Activated naive CD8-positive, alpha-beta T cell treated with anti-CD3 and anti-CD28 coated beads, Interleukin-2, amount 50 U/mL, for 16 hours (primary cell): ENCODE measurements around the gene ARSJ.

Experiments
- DNase-seq: peaks from one replicate; pipeline ENCODE4 v3.0.0-alpha.2; 2020; ENCODE audit warnings: low read depth, low spot score

ARSJ gene

DNA sequence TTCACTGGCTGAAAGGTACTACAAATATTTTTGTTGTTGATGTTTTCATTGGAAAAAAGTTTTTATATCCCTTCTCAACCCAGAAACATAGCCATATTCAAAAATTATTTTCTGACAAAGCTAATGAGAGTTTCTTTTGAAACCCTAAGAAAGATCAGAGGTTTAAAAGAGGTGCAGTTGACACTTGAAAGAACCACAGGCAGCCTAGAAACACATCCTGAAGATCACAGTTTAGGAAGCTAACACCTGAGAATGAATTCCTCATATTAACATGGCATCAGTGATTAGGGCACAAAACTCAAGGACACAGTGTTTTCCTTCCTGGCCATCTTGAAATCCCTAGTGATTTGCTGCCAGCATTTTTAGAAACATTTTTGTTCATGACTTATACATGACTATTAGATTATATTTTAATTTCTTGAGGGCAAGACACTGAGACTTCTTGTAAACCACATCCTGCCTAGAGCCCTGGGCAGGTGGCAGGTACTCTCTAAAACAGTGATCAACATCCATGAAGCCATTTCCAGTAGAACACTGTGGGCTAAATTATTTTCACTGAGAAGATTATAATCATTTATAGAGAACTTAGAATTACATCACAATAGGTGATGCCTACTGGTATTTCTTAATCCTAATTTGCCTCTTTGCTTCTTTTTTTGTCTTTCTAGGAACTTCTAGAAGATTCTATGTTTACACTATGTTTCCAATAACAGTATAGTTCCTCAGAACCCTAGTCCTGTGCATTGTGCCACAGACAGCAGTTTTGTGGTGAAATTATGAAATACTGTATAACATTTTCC is 80.0 kb downstream of the ARSJ start:
- no peak for DNase-seq

DNA sequence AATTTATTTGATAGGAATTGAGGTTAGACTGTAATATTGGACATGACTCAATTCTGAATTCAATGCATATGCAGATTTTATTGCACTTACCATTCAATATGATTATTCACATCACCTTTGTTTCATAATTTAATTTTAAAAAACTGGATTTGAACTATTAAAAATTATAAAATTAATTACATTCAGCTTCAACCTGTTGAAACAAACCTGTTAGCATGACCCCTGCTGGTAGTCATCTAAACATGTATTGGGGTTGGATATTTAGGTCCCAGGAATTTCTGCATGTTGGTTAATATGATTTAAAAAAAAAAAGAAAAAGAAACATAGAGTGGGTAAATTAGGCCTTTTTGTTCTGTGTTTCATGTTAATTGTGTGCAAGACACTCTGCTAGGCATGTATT is 85.9 kb downstream of the ARSJ start:
- no peak for DNase-seq

DNA sequence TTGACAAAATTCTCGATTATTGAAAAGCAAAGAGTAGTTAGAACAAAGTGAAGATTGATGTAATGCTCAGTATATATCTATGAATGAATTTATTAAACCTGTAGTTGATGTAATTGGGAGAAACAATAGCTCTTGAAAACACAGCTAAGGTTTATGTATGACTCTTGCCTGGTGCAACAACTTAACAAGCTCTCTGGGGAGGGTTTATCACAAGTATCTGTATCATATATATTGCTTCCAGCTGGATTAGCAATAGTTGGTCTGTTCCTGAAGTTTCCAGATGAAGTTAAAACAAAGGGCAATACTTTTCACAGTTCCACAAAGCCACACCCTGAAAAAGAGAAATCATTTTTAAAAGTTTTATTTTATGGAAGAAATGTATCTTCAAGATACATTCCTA is 91.4 kb downstream of the ARSJ start:
- no peak for DNase-seq

DNA sequence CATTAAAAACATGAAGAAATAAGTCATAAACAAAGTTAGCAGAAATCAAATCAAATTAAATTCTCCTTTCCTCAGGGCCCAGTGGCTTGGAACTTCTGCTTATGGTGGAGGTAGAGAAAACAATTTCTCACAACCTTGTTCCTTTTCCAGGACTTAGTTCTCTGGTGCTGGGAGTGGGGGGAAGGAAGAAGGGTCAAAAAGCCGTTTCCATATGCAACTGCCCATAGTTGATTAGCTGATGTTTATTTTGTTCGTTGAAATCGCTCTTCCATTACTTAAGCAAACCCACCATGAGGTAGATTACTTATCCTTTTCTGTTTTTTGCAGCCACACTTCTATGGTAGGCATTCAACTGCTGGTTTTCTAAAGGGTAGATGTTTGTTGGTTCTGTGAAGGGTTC is 94.2 kb downstream of the ARSJ start:
- no peak for DNase-seq

DNA sequence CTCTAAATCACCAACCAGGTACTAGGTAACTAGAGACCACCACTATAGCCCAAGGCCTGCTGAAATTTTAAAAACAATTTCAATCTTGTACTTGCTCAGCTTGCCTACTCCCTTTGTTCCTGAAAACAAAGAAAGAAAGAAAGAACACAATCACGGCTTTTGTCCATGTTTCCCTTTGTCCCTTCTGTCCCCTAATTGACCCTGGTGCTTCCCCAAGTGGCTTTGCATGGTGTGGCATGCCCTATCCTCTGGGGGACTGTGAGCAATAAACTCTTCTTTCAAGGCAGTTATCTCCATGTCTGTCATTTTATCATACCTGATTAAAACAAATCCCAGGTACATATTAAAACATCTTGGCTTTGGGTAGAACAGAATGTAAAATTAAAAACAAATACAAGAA is 94.8 kb downstream of the ARSJ start:
- DNase-seq, result no peak

DNA sequence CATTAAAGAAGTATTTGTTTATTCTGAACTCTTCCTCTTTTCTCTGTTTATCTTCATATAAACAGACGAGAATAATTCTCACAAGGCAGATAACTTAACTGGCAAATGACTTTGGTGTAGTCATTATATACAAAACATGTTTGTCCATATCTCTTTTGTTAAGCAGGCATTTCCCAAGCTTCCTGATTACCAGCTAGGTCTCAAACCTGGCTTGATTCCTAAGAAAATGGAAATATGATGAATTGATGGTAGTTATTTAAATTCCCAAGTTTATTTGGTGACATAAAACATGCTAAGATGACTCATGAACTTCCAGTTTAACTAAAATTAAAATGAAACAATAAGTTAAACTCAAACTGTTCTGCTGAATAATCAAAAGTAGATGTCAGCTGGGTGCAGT is 96.8 kb downstream of the ARSJ start:
- DNase-seq, result no peak

DNA sequence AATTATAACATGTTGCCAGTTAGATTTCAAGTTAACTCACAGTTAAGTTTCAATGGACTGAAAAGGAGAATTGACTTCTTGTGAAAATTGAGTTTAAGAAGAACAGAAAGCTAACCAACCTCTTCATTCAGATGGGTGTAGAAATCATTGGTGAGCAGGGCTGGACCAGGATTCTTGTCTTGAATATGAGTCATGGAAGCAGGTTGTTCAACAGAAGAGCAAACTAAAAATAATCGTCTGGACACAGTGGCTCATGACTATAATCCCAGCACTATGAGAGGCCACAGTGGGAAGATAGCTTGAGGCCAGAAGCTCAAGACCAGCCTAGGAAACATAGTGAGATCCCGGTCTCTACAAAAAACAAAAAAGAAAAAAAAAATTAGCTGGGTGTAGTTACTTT is 98.2 kb downstream of the ARSJ start:
- DNase-seq, result no peak

DNA sequence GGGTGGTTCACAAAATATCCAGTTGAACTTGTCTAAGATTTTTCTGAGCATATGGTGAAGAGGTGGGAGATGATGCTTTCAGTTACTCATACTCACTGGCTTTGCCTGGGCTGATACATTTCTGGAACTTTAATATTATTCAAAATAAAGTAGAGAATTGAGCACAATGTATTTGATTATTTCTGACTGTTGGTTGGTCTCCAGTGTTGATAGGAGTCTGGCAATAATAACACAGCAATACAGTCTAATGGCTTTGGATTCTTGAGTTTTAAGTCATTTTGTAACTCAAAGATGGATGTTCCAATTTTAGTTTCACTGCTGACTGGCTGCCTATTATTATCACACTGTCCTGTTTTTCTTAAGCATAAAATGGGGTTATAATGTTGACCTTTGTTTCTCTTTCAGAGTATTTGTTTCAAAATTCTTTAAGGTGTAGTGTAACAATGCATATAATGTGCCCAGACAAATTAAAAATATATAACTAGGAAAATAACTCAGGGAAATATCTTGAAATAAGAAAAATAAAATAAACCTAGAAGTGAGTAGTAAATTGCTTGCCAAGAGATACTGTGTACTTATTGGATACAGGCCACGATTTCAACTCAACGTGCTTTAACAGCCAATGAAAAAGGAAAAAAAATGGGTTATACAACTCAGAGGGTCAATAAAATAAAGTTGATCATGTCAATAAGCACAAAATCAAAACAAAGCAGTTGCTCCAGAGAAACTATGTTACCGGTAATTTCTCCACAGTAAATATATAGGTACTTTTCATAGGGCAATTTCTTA is 99.0 kb downstream of the ARSJ start:
- no peak for DNase-seq

DNA sequence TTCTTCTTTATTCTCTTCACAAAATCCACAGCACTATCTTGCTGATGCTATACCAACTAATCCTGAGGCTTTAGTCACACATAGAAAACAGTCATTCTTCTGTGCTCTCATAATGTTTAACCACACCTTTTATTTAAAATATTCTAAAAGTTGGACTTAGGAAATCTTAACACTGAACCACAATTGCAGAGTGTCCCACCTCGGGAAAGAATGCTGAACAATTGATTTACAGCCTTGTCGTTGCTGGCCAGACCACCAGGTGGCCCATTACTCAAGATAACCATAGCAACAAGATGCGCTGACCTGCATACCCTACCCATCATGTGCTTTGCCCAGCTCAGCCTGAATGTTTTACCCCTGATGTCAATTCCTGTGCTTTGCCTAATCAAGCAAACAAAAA is 100.8 kb downstream of the ARSJ start:
- DNase-seq, result no peak

DNA sequence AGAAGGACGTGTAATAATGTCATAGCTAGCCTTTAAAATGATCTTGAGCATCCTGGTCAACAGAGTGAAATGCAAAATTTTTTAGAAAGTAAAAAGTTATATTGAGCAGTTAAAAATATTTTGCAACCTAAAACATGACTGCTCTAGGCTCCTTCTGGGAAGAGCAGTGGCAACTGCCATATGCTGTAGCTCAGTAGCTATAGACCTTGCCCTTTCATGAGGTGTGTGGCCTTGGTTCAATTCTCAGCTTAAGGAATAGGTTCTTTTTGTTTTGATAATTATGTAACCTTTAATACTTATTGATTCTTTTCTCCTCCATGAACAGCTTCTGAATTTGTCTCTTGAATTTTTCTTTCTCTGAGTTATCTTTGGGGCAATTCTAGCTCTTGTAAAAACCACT is 105.0 kb downstream of the ARSJ start:
- no peak for DNase-seq

DNA sequence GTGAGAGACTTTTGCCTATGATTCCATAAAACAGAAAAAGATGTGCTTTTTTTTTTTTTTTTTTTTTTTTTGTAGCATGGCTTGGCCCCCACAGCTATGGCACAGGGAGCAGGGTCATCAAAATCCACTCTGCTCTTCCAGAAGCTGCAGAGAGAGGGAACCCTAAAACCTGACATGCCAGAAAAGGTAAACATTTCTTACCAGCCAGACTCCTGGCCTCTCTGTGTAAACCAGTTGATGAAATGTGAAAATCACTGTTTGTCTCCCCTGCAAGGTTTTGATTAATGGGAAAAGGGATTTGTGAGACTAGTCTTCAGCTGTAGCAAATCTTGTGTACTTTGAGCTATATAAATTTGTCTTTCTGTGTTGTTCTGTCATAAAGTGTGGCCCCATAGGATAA is 105.9 kb downstream of the ARSJ start:
- DNase-seq, result no peak

DNA sequence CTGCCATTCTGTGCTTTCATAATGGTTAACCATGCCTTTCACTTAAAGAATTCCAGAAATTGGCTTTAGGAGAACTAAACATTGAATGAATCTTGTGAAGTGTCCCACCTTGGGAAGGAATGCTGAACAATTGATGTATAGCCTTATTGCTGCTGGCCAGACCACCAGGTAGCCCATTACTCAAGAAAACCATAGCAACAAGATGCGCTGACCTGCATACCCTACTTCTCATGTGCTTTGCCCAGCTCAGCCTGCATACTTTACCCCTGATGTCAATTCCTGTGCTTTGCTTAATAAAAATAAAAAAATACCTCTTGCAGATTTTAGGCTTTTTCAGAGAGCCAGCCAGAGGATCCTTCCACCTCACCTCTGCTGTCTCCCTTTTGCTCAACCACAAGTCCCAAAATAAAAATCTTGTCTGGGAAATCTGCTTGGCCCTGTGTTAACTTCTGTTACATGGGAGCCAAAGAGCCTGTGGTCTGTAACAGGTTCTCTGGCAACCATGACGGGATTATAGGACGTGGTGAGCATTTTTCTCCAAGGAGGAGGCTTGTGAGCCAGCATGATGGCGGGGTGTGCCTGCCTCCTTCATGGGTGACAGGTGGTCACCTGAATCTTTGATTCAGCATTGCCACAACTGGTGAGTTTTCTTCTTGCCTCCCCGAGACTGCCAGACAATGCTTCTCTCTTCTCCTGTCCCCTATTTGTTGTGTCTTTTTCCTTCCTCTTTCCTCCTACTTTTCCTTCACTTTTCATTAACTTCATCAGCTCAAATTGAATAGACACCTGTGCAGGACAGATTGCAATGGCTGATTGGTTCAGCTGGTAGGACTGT is 106.8 kb downstream of the ARSJ start:
- no peak for DNase-seq

DNA sequence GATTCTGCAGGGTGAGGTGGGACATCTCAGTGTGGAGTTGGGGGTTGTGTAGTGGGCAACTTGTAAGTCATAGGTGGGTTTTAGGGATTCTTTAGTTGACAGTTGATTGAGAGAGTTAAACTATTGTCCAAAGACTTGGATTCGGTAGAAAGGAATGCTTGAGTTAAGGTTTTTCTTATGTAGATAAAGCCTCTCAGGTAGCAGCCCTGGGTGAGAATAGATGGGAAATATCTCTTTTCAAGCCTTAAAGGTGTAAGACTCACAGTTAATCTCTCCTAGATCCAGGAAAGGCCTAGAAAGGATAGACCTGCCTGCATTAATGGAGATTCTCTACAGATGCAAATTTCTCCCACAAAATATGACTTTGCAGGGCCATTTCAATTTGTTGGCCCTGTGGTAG is 108.4 kb downstream of the ARSJ start:
- DNase-seq, result no peak

DNA sequence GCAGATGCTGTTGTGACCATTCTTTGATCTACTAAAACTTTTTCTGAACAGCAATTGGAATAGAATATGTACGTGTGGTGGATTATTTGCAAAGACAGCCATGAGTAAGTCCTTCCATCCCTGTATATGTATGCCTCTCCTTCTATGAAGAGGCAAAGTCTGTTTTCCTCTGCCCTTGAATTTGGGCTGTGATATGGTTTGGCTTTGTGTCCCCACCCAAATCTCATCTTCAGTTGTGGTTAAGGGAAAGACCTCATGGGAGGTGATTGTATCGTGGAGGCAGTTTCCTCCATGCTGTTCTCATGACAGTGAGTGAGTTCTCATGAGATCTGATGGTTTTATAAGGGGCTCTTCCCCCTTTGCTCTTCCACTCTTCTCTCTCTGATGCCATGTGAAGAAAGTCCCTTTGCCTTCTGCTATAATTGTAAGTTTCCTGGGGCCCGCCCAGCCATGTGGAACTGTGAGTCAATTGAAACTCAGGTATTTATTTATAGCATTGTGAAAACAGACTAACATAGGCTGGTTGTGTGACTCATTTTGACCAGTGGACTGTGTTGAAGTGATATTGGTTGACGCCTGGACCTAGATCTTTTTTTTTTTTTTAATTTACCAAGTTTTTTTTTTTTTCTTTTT is 109.6 kb downstream of the ARSJ start:
- peak; percentile 38 for DNase-seq

DNA sequence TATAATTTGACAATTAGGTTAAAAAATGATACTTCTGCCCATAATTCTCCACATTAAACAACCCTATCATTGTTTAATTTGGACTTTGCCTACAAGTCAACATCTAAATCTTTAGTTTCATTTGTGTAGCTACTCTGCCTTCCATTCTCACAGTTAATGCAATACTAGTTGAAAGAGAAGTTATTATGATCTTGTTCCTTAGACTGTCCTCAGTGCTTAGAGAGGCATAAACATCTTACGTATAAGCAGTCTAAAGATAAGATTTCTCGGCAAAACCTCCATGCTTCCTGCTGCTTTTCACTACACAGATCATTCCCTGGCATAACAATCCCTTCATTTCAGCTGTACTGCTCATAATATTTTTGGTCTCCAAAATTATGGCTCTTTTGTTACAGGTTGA is 112.8 kb downstream of the ARSJ start:
- no peak for DNase-seq

DNA sequence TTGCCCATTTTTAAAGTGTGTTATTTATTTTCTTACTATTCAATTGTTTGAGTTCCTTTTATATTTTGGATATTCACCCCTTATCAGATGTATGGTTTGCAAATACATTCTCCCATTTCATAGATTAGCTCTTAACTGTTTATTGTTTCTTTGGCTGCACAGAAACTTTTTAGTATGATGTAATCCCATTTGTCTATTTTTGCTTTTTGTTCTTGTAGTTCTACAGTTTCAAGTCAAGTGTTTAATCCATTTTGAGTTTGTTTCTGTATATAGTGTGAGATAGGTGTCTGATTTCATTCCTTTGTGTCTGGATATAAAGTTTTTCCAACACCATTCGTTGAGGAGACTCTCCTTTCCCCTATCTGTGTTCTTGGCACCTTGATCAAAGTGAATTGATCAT is 120.5 kb downstream of the ARSJ start:
- no peak for DNase-seq

DNA sequence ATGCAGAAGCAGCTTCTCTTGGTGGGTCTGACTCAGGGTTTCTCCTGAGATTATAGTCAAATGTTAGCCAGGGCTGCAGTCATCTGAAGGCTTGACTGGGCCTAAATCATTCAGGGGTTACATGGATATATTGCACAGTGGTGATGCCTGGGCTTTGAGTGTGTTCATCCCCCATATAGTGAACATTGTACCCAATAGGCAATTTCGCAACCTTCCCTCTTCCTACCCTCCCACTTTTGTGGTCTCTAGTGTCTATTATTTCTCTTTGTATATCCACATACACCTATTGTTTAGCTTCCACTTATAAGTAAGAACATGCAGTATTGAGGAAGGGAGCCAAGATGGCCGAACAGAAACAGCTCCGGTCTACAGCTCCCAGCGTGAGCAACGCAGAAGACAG is 127.6 kb downstream of the ARSJ start:
- DNase-seq, result no peak
